T-helper 2 cell treated with Interferon-gamma antibody and Interleukin-4, amounts not matched to agents 5 μg/mL and 100 μg/mL, for 36 hours (primary cell): ENCODE measurements around the gene ADAD1.
"Not testable (repeated sequence)": the region's sequence is repeated elsewhere in the genome, so short reads cannot be mapped to it uniquely, and the experiment has no call there.

Experiments
- DNase-seq: peaks from one replicate; pipeline ENCODE4 v3.0.0; 2021; ENCODE audit warnings: low spot score
- H3K27ac Mint-ChIP-seq: one replicate; pipeline ENCODE4 v1.8.0; 2021; ENCODE audit warnings: mild to moderate bottlenecking, mixed read lengths
- H3K27me3 Mint-ChIP-seq: one replicate; pipeline ENCODE4 v1.8.0; 2021; ENCODE audit warnings: low read depth, mixed read lengths
- H3K36me3 Mint-ChIP-seq: one replicate; pipeline ENCODE4 v1.8.0; 2021; ENCODE audit warnings: low read depth, mixed read lengths
- H3K4me1 Mint-ChIP-seq: one replicate; pipeline ENCODE4 v1.8.0; 2021; ENCODE audit warnings: low read depth, mixed read lengths
- H3K4me3 Mint-ChIP-seq: one replicate; pipeline ENCODE4 v1.8.0; 2022; ENCODE audit warnings: mild to moderate bottlenecking, moderate library complexity, mixed read lengths
- H3K9me3 Mint-ChIP-seq: one replicate; pipeline ENCODE4 v1.8.0; 2021; ENCODE audit warnings: mixed read lengths

The ADAD1 gene

GRCh38 chr4:122378711-122379110, at the start of gene ADAD1:
TSS of gene ADAD1 (plus strand) at chr4:122379011. CDS start at chr4:122380070, 1,059 bp downstream.
- Mint-ChIP-seq H3K9me3 (no peaks in the 10 kb centered on the region), H3K4me1 (no peaks in the 10 kb centered on the region), H3K27ac (no peak within 1 kb of the TSS), H3K36me3 (no peaks in the 10 kb centered on the region), H3K27me3 (no peaks in the 10 kb centered on the region), H3K4me3 (no peak within 1 kb of the TSS)
- no peak for DNase-seq

- Mint-ChIP-seq H3K27me3 (no peaks in the 10 kb centered on the region), H3K4me1 (peaks cover 4% of the 10 kb centered on the region), H3K27ac (no peak overlapping the region), H3K36me3 (peaks cover 42% of the 10 kb centered on the region), H3K4me3 (no peak overlapping the region), H3K9me3 (no peaks in the 10 kb centered on the region)
- no peak for DNase-seq
Observed at GRCh38 chr4:122329876-122330565, 48.8 kb upstream of the ADAD1 start.

- no peak overlapping the region for H3K4me3 Mint-ChIP-seq
- DNase-seq: no peak
- no peaks in the 10 kb centered on the region for H3K9me3 Mint-ChIP-seq
- H3K27me3 Mint-ChIP-seq: no peaks in the 10 kb centered on the region
- H3K4me1 Mint-ChIP-seq: peaks cover 4% of the 10 kb centered on the region
- no peak overlapping the region for H3K27ac Mint-ChIP-seq
- H3K36me3 Mint-ChIP-seq: peaks cover 48% of the 10 kb centered on the region
Observed at GRCh38 chr4:122331195-122331594, 47.6 kb upstream of the ADAD1 start.

GRCh38 chr4:122334828-122335227, 44.0 kb upstream of the ADAD1 start:
- no peak for DNase-seq
- Mint-ChIP-seq H3K4me3 (no peak overlapping the region), H3K27me3 (no peaks in the 10 kb centered on the region), H3K9me3 (no peaks in the 10 kb centered on the region), H3K36me3 (peaks cover 37% of the 10 kb centered on the region), H3K4me1 (peaks cover 4% of the 10 kb centered on the region), H3K27ac (no peak overlapping the region)

- H3K36me3 Mint-ChIP-seq: peaks cover 13% of the 10 kb centered on the region
- H3K27ac Mint-ChIP-seq: no peak overlapping the region
- H3K9me3 Mint-ChIP-seq: no peaks in the 10 kb centered on the region
- H3K4me1 Mint-ChIP-seq: no peaks in the 10 kb centered on the region
- H3K27me3 Mint-ChIP-seq: no peaks in the 10 kb centered on the region
- no peak for DNase-seq
- no peak overlapping the region for H3K4me3 Mint-ChIP-seq
Observed at GRCh38 chr4:122341886-122342285, 36.9 kb upstream of the ADAD1 start.

- H3K27ac Mint-ChIP-seq: no peak overlapping the region
- no peaks in the 10 kb centered on the region for H3K27me3 Mint-ChIP-seq
- no peaks in the 10 kb centered on the region for H3K4me1 Mint-ChIP-seq
- H3K9me3 Mint-ChIP-seq: no peaks in the 10 kb centered on the region
- H3K4me3 Mint-ChIP-seq: no peak overlapping the region
- H3K36me3 Mint-ChIP-seq: peaks cover 35% of the 10 kb centered on the region
- DNase-seq: no peak
Observed at GRCh38 chr4:122346036-122346435, 32.8 kb upstream of the ADAD1 start.

GRCh38 chr4:122346503-122346902, 32.3 kb upstream of the ADAD1 start:
- H3K4me3 Mint-ChIP-seq: no peak overlapping the region
- no peak for DNase-seq
- no peaks in the 10 kb centered on the region for H3K27me3 Mint-ChIP-seq
- H3K36me3 Mint-ChIP-seq: peaks cover 39% of the 10 kb centered on the region
- H3K9me3 Mint-ChIP-seq: no peaks in the 10 kb centered on the region
- H3K27ac Mint-ChIP-seq: no peak overlapping the region
- H3K4me1 Mint-ChIP-seq: no peaks in the 10 kb centered on the region

GRCh38 chr4:122356317-122356808, 22.4 kb upstream of the ADAD1 start:
- H3K9me3 Mint-ChIP-seq: no peaks in the 10 kb centered on the region
- peaks cover 3% of the 10 kb centered on the region for H3K4me1 Mint-ChIP-seq
- H3K27ac Mint-ChIP-seq: no peak overlapping the region
- no peak overlapping the region for H3K4me3 Mint-ChIP-seq
- DNase-seq: no peak
- no peaks in the 10 kb centered on the region for H3K27me3 Mint-ChIP-seq
- peaks cover 35% of the 10 kb centered on the region for H3K36me3 Mint-ChIP-seq

GRCh38 chr4:122360754-122361153, 18.1 kb upstream of the ADAD1 start:
- Mint-ChIP-seq H3K36me3 (peaks cover 19% of the 10 kb centered on the region), H3K9me3 (no peaks in the 10 kb centered on the region), H3K27me3 (no peaks in the 10 kb centered on the region), H3K4me3 (no peak overlapping the region), H3K27ac (no peak overlapping the region), H3K4me1 (peaks cover 6% of the 10 kb centered on the region)
- no peak for DNase-seq

GRCh38 chr4:122364700-122365404, 14.0 kb upstream of the ADAD1 start:
- no peak overlapping the region for H3K4me3 Mint-ChIP-seq
- peaks cover 15% of the 10 kb centered on the region for H3K9me3 Mint-ChIP-seq
- H3K27me3 Mint-ChIP-seq: peaks cover 2% of the 10 kb centered on the region
- H3K36me3 Mint-ChIP-seq: peaks cover 10% of the 10 kb centered on the region
- no peak for DNase-seq
- no peak overlapping the region for H3K27ac Mint-ChIP-seq
- H3K4me1 Mint-ChIP-seq: peaks cover 6% of the 10 kb centered on the region

GRCh38 chr4:122368786-122369185, 10.0 kb upstream of the ADAD1 start:
- H3K27ac Mint-ChIP-seq, H3K36me3 Mint-ChIP-seq, H3K27me3 Mint-ChIP-seq, H3K4me1 Mint-ChIP-seq, H3K4me3 Mint-ChIP-seq, DNase-seq: not testable (repeated sequence)
- H3K9me3 Mint-ChIP-seq: peaks cover 18% of the 10 kb centered on the region

GRCh38 chr4:122377352-122377751, 1.5 kb upstream of the ADAD1 start:
- Mint-ChIP-seq H3K9me3 (no peaks in the 10 kb centered on the region), H3K27ac (no peak overlapping the region), H3K36me3 (no peaks in the 10 kb centered on the region), H3K4me1 (no peaks in the 10 kb centered on the region), H3K4me3 (no peak overlapping the region), H3K27me3 (no peaks in the 10 kb centered on the region)
- no peak for DNase-seq

- Mint-ChIP-seq H3K27me3 (no peaks in the 10 kb centered on the region), H3K4me3 (no peak overlapping the region), H3K36me3 (no peaks in the 10 kb centered on the region), H3K9me3 (no peaks in the 10 kb centered on the region), H3K4me1 (no peaks in the 10 kb centered on the region), H3K27ac (no peak overlapping the region)
- DNase-seq: no peak
Observed at GRCh38 chr4:122379239-122379638, 428 bp downstream of the ADAD1 start.

- Mint-ChIP-seq H3K9me3 (peaks cover 10% of the 10 kb centered on the region), H3K27me3 (no peaks in the 10 kb centered on the region), H3K4me3 (no peak overlapping the region), H3K36me3 (no peaks in the 10 kb centered on the region), H3K4me1 (no peaks in the 10 kb centered on the region), H3K27ac (no peak overlapping the region)
- no peak for DNase-seq
Observed at GRCh38 chr4:122383341-122383740, 4.5 kb downstream of the ADAD1 start.
